Thoracic aorta (tissue), 2 donors: ENCODE results near the gene MXD1. TPM values are rescaled to one million over a fixed set of nuclear protein-coding genes. Genes with fewer than 3 reads are reported as not detected.

Source experiments
- ATAC-seq: fragments of 150-250 bp; one replicate; pipeline ENCODE4 v1.8.0; 2017; ENCODE audit warnings: low read depth; ENCODE audit not compliant: insufficient number of reproducible peaks, low FRiP score
- DNase-seq: peaks from one replicate; pipeline ENCODE4 v3.0.0-alpha.2; 2020; ENCODE audit warnings: low spot score
- H3K27ac ChIP-seq, 2 donors: fragments of 200-600 bp; sonication (generic); 1 replicate in 1 of 2; 2 replicates in 1 of 2; pipeline ENCODE4 v1.5.1; 2016; ENCODE audit warnings: mild to moderate bottlenecking in 2 of 2, moderate library complexity in 2 of 2
- H3K27me3 ChIP-seq: fragments of 200-600 bp; sonication (generic); replicated peaks from 2 replicates; pipeline ENCODE4 v1.6.0; 2016; ENCODE audit warnings: mild to moderate bottlenecking; ENCODE audit not compliant: insufficient read depth
- H3K36me3 ChIP-seq: fragments of 200-600 bp; sonication (generic); one replicate; pipeline ENCODE4 v1.5.1; 2016
- H3K4me1 ChIP-seq, 2 donors: fragments of 200-600 bp; sonication (generic); 1 replicate in 1 of 2; 2 replicates in 1 of 2; pipeline versions ENCODE4 v1.5.1 to v1.6.0; 2016; ENCODE audit warnings: low read depth in 2 of 2, mild to moderate bottlenecking in 1 of 2; ENCODE audit not compliant: control insufficient read depth in 1 of 2
- H3K4me3 ChIP-seq: fragments of 200-600 bp; sonication (generic); 2 replicates; pipeline ENCODE4 v1.5.1; 2016; ENCODE audit warnings: mild to moderate bottlenecking
- H3K9me3 ChIP-seq: fragments of 200-600 bp; sonication (generic); 2 replicates; pipeline ENCODE4 v1.5.1; 2016
- CTCF ChIP-seq: fragments of 200-600 bp; sonication (generic); IDR thresholded peaks from one replicate; pipeline ENCODE4 v1.5.1; 2019; ENCODE audit warnings: antibody characterized with exemption
- total RNA-seq, 2 donors: library from RNA; depleted of rRNA; stranded (reverse); fragments of >200 nt; gene quantifications; one replicate each; pipeline versions ENCODE4 v1.1.0 to v1.2.3, GENCODE V29; 2016

Gene MXD1
- total RNA-seq, 2 donors from 2014 or later: 13.8 to 28.4 TPM

- Histone ChIP-seq H3K36me3 (no peaks in the 10 kb centered on the region), H3K9me3 (no peaks in the 10 kb centered on the region), H3K27me3 (no peaks in the 10 kb centered on the region), H3K27ac (no peak overlapping the region), H3K4me3 (no peak overlapping the region), H3K4me1 (no peaks in the 10 kb centered on the region)
- no peak for TF ChIP-seq CTCF
- DNase-seq (no peak), ATAC-seq (no peak)
Measured at GRCh38 chr2:69966496-69966895, 51.6 kb downstream of the MXD1 start.

GRCh38 chr2:69968609-69969008, 53.7 kb downstream of the MXD1 start:
- TF ChIP-seq CTCF: no peak
- Histone ChIP-seq H3K36me3 (no peaks in the 10 kb centered on the region), H3K27me3 (no peaks in the 10 kb centered on the region), H3K9me3 (no peaks in the 10 kb centered on the region), H3K27ac (no peak overlapping the region), H3K4me3 (no peak overlapping the region), H3K4me1 (no peaks in the 10 kb centered on the region)
- DNase-seq (no peak), ATAC-seq (no peak)

GRCh38 chr2:69969126-69969983, 54.4 kb downstream of the MXD1 start:
- H3K4me1 ChIP-seq: no peaks in the 10 kb centered on the region
- no peak overlapping the region for H3K27ac ChIP-seq
- no peaks in the 10 kb centered on the region for H3K27me3 ChIP-seq
- no peak for ATAC-seq
- DNase-seq: no peak
- no peaks in the 10 kb centered on the region for H3K36me3 ChIP-seq
- H3K9me3 ChIP-seq: no peaks in the 10 kb centered on the region
- H3K4me3 ChIP-seq: no peak overlapping the region
- no peak for TF ChIP-seq CTCF

DNA sequence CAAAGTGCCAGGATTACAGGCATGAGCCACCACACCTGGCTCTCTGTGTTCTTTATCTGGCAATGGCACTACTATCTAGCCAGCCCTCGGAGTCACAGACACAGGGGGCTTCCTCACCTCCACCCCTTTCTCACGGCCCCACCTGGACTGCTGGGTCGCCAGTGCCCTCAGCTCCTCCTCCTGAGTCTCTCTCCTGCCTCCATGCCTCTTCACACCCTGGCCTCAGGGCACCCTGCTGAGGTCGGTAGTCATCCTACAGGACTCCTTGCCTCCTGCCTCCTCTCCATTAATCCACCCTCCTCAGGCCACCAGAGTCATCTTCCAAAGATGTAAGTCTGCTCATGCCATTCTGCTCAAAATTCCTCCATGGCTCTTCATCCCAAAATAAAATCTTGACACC, 55.1 kb downstream of the MXD1 start:
- Histone ChIP-seq H3K36me3 (no peaks in the 10 kb centered on the region), H3K9me3 (no peaks in the 10 kb centered on the region), H3K27ac (no peak overlapping the region), H3K27me3 (no peaks in the 10 kb centered on the region), H3K4me1 (no peaks in the 10 kb centered on the region), H3K4me3 (no peak overlapping the region)
- TF ChIP-seq CTCF: no peak
- ATAC-seq: no peak
- DNase-seq: no peak

- no peaks in the 10 kb centered on the region for H3K4me1 ChIP-seq
- no peak overlapping the region for H3K4me3 ChIP-seq
- no peak overlapping the region for H3K27ac ChIP-seq
- no peaks in the 10 kb centered on the region for H3K9me3 ChIP-seq
- DNase-seq (no peak), ATAC-seq (no peak)
- no peaks in the 10 kb centered on the region for H3K27me3 ChIP-seq
- H3K36me3 ChIP-seq: no peaks in the 10 kb centered on the region
- TF ChIP-seq CTCF: no peak
Measured at GRCh38 chr2:69972822-69973221, 57.9 kb downstream of the MXD1 start.
